Kidney epithelial cell (primary cell): ENCODE data around the gene ZNF71. TPM values are rescaled to one million over a fixed set of nuclear protein-coding genes. Genes with fewer than 3 reads are reported as not detected.
A peak's percentile ranks its signal among the peaks of the same experiment; 100 is the strongest.

Experiments used
- DNase-seq: peaks from one replicate; pipeline ENCODE4 v3.0.0-alpha.2; 2010; ENCODE audit warnings: low read depth
- H3K27me3 ChIP-seq: 2 replicates; pipeline ENCODE4 v1.6.0; 2011; ENCODE audit warnings: low read length; ENCODE audit not compliant: control insufficient read depth, insufficient read depth
- H3K36me3 ChIP-seq: 2 replicates; pipeline ENCODE4 v1.5.1; 2011; ENCODE audit warnings: low read length; ENCODE audit not compliant: control insufficient read depth, insufficient read depth
- H3K4me3 ChIP-seq: 2 replicates; pipeline ENCODE4 v1.5.1; 2011; ENCODE audit warnings: low read depth, mild to moderate bottlenecking, control low read depth, low read length
- CTCF ChIP-seq: IDR thresholded peaks from 2 replicates; pipeline ENCODE4 v1.5.1; 2011; ENCODE audit warnings: mild to moderate bottlenecking, moderate library complexity, low read length, control low read depth, inconsistent platforms; ENCODE audit not compliant: insufficient read depth, poor library complexity, severe bottlenecking
- total RNA-seq: library from RNA; depleted of rRNA; stranded (reverse); fragments of >200 nt; gene quantifications from 2 replicates; pipeline ENCODE4 v1.2.3, GENCODE V29; 2015

ZNF71 gene
- total RNA-seq, 1 donor from 2014 or later = 12.3 TPM

- peak; percentile 58 for DNase-seq
Measured at GRCh38 chr19:56567274-56568120, 27.6 kb upstream of the ZNF71 start, which contains the start of gene ZNF470. Gene ZNF470, plus strand, starts transcription at chr19:56567468. Its CDS starts 2,844 bp downstream, at chr19:56570312.

GRCh38 chr19:56572589-56572988 is 22.5 kb upstream of the ZNF71 start:
- no peak for DNase-seq
- TF ChIP-seq CTCF = no peak
- Histone ChIP-seq H3K27me3 (no peaks in the 10 kb centered on the region), H3K4me3 (no peak overlapping the region), H3K36me3 (peaks cover 2% of the 10 kb centered on the region)

More at GRCh38 chr19:56567274-56568120, 27.6 kb upstream of the ZNF71 start, which contains the start of gene ZNF470:
- Histone ChIP-seq H3K4me3 (peak within 1 kb of the TSS; percentile 95), H3K36me3 (peaks cover 2% of the 10 kb centered on the region), H3K27me3 (no peaks in the 10 kb centered on the region)
- TF ChIP-seq CTCF = no peak

- Histone ChIP-seq H3K36me3 (peaks cover 2% of the 10 kb centered on the region), H3K27me3 (no peaks in the 10 kb centered on the region)
Measured at GRCh38 chr19:56573914-56574313, 21.2 kb upstream of the ZNF71 start.

GRCh38 chr19:56577719-56578602 is 17.1 kb upstream of the ZNF71 start:
- no peaks in the 10 kb centered on the region for H3K36me3 ChIP-seq
- DNase-seq = no peak
- no peaks in the 10 kb centered on the region for H3K27me3 ChIP-seq
- H3K4me3 ChIP-seq = no peak overlapping the region
- no peak for TF ChIP-seq CTCF

More at GRCh38 chr19:56573914-56574313, 21.2 kb upstream of the ZNF71 start:
- no peak for TF ChIP-seq CTCF
- no peak overlapping the region for H3K4me3 ChIP-seq
- no peak for DNase-seq

GRCh38 chr19:56594446-56594782 is 688 bp upstream of the ZNF71 start:
- no peak for DNase-seq
- Histone ChIP-seq H3K4me3 (no peak overlapping the region), H3K27me3 (no peaks in the 10 kb centered on the region), H3K36me3 (peaks cover 1% of the 10 kb centered on the region)
- TF ChIP-seq CTCF = no peak
